ENCODE measurements around the gene SMAD2. TPM values are rescaled to one million over a fixed set of nuclear protein-coding genes. Genes with fewer than 3 reads are reported as not detected.
"Not testable (repeated sequence)": the region's sequence is repeated elsewhere in the genome, so short reads cannot be mapped to it uniquely, and the experiment has no call there.

Gene SMAD2
- total RNA-seq, 1 experiment from 2014 or later = 163 TPM

DNA sequence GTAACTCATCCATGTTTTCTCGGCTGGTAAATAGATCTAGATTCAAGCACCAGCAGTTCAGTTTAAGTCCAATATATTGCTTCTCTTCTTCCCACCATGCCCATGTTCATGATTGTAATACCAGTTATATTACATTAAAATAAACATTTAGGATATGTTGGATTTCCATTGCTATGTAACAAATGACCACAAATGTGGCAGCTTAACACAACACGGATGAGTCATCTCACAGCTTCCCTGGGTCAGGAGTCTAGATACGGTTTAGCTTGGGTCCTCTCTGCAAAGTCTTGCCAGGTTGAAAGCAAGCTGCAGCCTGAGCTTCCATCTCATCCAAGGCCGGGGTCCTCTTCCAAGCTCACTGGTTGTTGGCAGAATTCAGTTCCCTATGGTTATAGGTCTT lies 39.4 kb upstream of the SMAD2 start:
- Histone ChIP-seq H3K36me3 (ENCODE audit: insufficient read depth, low read length) (peaks cover 18% of the 10 kb centered on the region), H2AFZ (ENCODE audit: low read length) (no peak overlapping the region), H3K9ac (ENCODE audit: low read length) (peak overlapping the region; percentile 46; the same call in 1 of the 2 replicates), H4K20me1 (ENCODE audit: insufficient read depth, low read depth, low read length) (no peaks in the 10 kb centered on the region), H3K9me2 (replicated peaks; ENCODE audit: insufficient read depth, low read length) (no peaks in the 10 kb centered on the region), H3K27ac (ENCODE audit: low read length) (peak overlapping the region; percentile 91), H3K79me2 (ENCODE audit: low read length) (no peaks in the 10 kb centered on the region), H3K27me3 (ENCODE audit: low read length) (no peaks in the 10 kb centered on the region), H3K9me3 (ENCODE audit: low read length) (no peaks in the 10 kb centered on the region), H3K4me1 (ENCODE audit: low read length) (peaks cover 70% of the 10 kb centered on the region), H3K4me3 (ENCODE audit: low read length) (no peak overlapping the region), H3K4me2 (ENCODE audit: low read depth, low read length, poor library complexity, severe bottlenecking) (peak overlapping the region; percentile 55)
- DNase-seq = no peak

DNA sequence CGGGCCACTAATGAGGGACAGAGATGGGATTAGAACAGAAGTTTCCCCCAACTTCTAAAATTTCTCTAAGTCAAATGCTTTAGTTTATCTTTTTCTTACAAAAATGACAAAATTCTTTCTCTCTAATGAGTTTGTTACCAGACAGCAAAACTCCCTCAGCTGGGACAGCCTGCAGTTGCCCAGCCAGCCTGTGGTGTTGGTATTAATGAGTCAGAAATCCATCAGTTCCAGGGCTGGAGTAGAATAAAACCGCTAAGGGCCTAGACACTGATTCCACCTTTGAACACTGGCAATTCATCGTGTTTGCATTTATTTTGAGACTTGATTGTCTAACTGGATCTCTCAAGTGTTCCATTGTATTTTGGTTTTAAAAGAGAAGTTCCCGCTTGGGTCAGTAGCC lies 38.3 kb upstream of the SMAD2 start:
- Histone ChIP-seq H3K9me3 (ENCODE audit: low read length) (no peaks in the 10 kb centered on the region), H3K4me1 (ENCODE audit: low read length) (peaks cover 59% of the 10 kb centered on the region), H4K20me1 (ENCODE audit: insufficient read depth, low read depth, low read length) (no peaks in the 10 kb centered on the region), H3K79me2 (ENCODE audit: low read length) (no peaks in the 10 kb centered on the region), H3K27ac (ENCODE audit: low read length) (peak overlapping the region; percentile 91), H3K4me2 (ENCODE audit: low read depth, low read length, poor library complexity, severe bottlenecking) (peak overlapping the region; percentile 55), H2AFZ (ENCODE audit: low read length) (no peak overlapping the region), H3K9me2 (replicated peaks; ENCODE audit: insufficient read depth, low read length) (no peaks in the 10 kb centered on the region), H3K36me3 (ENCODE audit: insufficient read depth, low read length) (peaks cover 10% of the 10 kb centered on the region; the same call in 1 of the 2 replicates), H3K27me3 (ENCODE audit: low read length) (no peaks in the 10 kb centered on the region), H3K9ac (ENCODE audit: low read length) (peak overlapping the region; percentile 46), H3K4me3 (ENCODE audit: low read length) (peak overlapping the region; percentile 19)
- DNase-seq = peak; percentile 55

DNA sequence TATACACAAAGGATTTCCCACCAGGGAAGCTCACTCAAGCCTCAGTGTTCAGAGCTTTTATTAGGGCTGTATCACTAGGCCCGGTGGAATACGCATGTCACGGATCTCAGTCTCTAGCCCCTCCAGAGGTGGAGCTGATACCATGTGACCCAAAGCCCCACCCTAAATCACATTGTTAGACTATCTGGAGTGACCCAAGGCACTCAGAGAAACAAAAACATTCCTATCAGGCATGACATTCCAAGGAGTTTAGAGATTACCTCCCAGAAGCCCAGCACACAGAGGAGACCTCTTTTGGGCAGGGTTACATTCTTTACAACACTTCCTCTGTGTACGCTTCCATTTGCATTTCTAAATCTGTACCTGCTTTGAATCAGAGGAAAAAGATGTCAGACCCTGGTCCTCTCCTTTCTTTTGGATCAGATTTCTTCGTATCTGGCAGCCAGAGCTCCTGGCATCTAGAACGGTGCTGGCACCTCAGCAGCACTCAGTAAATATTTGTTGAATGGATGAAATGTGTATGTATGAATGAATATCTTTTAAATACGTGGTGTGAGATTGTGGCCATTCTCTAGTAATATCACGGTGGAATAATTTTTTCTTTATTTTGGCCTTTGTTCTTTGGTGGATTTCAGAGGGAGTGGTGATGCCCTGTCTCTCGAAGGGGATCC lies 37.7 kb upstream of the SMAD2 start:
- Histone ChIP-seq H2AFZ (ENCODE audit: low read length) (peak overlapping the region; percentile 7; the same call in 1 of the 2 replicates), H3K4me1 (ENCODE audit: low read length) (peaks cover 53% of the 10 kb centered on the region), H3K27ac (ENCODE audit: low read length) (peak overlapping the region; percentile 91), H3K9me2 (replicated peaks; ENCODE audit: insufficient read depth, low read length) (no peaks in the 10 kb centered on the region), H3K9ac (ENCODE audit: low read length) (peak overlapping the region; percentile 46), H3K9me3 (ENCODE audit: low read length) (no peaks in the 10 kb centered on the region; the same call in 1 of the 2 replicates), H3K36me3 (ENCODE audit: insufficient read depth, low read length) (peaks cover 6% of the 10 kb centered on the region; the same call in 1 of the 2 replicates), H3K4me2 (ENCODE audit: low read depth, low read length, poor library complexity, severe bottlenecking) (peak overlapping the region; percentile 55), H3K4me3 (ENCODE audit: low read length) (peak overlapping the region; percentile 19), H3K79me2 (ENCODE audit: low read length) (no peaks in the 10 kb centered on the region), H3K27me3 (ENCODE audit: low read length) (no peaks in the 10 kb centered on the region), H4K20me1 (ENCODE audit: insufficient read depth, low read depth, low read length) (no peaks in the 10 kb centered on the region)
- peak; percentile 81 for DNase-seq

DNA sequence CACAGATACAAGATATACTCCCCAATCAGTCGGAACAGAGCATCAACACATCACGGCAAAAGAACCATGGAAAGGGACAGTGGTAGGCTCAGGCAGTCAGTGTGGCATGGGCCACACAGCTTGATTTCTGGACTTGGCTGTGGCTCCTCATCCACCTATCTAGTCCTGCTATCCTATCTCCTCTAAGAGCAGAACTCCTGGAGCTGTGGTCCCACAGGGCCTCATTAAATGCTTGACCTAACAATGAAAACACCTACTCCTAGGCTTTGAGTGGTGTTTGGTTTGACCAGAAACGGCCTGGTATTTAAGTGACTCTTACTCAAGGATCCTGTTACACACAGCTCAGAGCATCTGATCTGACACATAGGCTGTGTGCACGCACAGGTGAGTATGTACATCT lies 33.6 kb upstream of the SMAD2 start:
- H3K27ac ChIP-seq (ENCODE audit: low read length) = no peak overlapping the region
- H3K79me2 ChIP-seq (ENCODE audit: low read length) = no peaks in the 10 kb centered on the region

DNA sequence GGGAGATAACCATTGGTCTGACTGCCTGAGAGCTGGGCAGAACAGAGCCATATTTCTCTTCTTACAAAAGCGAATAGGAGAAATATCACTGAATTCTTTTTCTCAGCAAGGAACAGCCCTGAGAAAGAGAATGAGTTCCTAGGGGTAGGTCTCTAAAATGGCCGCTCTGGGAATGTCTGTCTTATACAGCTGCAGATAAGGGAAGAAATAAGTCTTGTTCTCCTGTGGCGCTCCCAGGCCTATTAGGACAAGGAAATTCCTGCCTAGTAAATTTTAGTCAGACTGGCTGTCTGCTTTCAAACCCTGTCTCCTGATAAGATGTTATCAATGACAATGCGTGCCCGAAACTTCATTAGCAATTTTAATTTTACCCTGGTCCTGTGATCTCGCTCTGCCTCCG lies 30.5 kb upstream of the SMAD2 start:
- H3K9ac ChIP-seq (ENCODE audit: low read length); H3K27ac ChIP-seq (ENCODE audit: low read length); H3K4me2 ChIP-seq (ENCODE audit: low read depth, low read length, poor library complexity, severe bottlenecking): not testable (repeated sequence)

More for the DNA sequence above, 33.6 kb upstream of the SMAD2 start:
- Histone ChIP-seq H3K4me2 (ENCODE audit: low read depth, low read length, poor library complexity, severe bottlenecking) (no peak overlapping the region), H3K9ac (ENCODE audit: low read length) (no peak overlapping the region), H4K20me1 (ENCODE audit: insufficient read depth, low read depth, low read length) (no peaks in the 10 kb centered on the region), H3K4me3 (ENCODE audit: low read length) (no peak overlapping the region), H3K9me2 (replicated peaks; ENCODE audit: insufficient read depth, low read length) (no peaks in the 10 kb centered on the region), H3K4me1 (ENCODE audit: low read length) (peaks cover 16% of the 10 kb centered on the region), H2AFZ (ENCODE audit: low read length) (no peak overlapping the region), H3K9me3 (ENCODE audit: low read length) (peaks cover 13% of the 10 kb centered on the region), H3K36me3 (ENCODE audit: insufficient read depth, low read length) (no peaks in the 10 kb centered on the region), H3K27me3 (ENCODE audit: low read length) (no peaks in the 10 kb centered on the region)
- DNase-seq = no peak

DNA sequence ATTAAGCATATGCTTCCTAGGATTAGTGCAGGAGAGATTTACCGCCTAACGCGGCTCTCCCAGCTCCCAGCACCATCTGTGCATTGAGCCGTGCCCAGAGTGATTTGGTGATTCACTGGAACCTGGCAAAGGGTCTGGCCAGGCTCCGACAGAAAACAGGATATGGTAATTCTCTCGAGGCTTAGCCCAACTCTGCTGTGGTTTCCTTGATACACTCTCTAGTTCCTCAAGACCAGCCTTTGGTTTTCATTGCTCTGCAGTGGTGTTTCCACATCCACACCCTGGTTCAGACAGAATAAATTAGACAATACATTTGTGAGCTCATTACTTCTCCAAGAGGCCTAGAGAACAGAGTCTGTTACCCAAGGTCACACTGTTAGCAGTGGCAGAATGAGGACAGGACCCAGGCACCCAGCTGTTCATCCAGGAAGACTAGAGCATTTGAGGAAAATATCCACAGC lies 23.0 kb upstream of the SMAD2 start:
- no peaks in the 10 kb centered on the region for H3K9me2 ChIP-seq (replicated peaks; ENCODE audit: insufficient read depth, low read length)
- H3K4me3 ChIP-seq (ENCODE audit: low read length) = no peak overlapping the region
- H3K36me3 ChIP-seq (ENCODE audit: insufficient read depth, low read length) = 0 out of 2 replicates have a peak, but pooled peaks cover 2% of the 10 kb centered on the region
- no peaks in the 10 kb centered on the region for H3K79me2 ChIP-seq (ENCODE audit: low read length)
- no peaks in the 10 kb centered on the region for H4K20me1 ChIP-seq (ENCODE audit: insufficient read depth, low read depth, low read length)
- no peak overlapping the region for H3K27ac ChIP-seq (ENCODE audit: low read length)
- no peak overlapping the region for H3K9ac ChIP-seq (ENCODE audit: low read length)
- H3K4me2 ChIP-seq (ENCODE audit: low read depth, low read length, poor library complexity, severe bottlenecking) = no peak overlapping the region
- H3K4me1 ChIP-seq (ENCODE audit: low read length) = peaks cover 11% of the 10 kb centered on the region
- H3K9me3 ChIP-seq (ENCODE audit: low read length) = no peaks in the 10 kb centered on the region
- DNase-seq = no peak
- no peak overlapping the region for H2AFZ ChIP-seq (ENCODE audit: low read length)
- no peaks in the 10 kb centered on the region; the same call in 1 of the 2 replicates for H3K27me3 ChIP-seq (ENCODE audit: low read length)

More for the DNA sequence above, 30.5 kb upstream of the SMAD2 start:
- not testable (repeated sequence) for H3K36me3 ChIP-seq (ENCODE audit: insufficient read depth, low read length); H4K20me1 ChIP-seq (ENCODE audit: insufficient read depth, low read depth, low read length); H3K4me3 ChIP-seq (ENCODE audit: low read length); H3K4me1 ChIP-seq (ENCODE audit: low read length); H3K27me3 ChIP-seq (ENCODE audit: low read length); H2AFZ ChIP-seq (ENCODE audit: low read length); H3K9me2 ChIP-seq (replicated peaks; ENCODE audit: insufficient read depth, low read length); H3K79me2 ChIP-seq (ENCODE audit: low read length); DNase-seq
- peaks cover 13% of the 10 kb centered on the region for H3K9me3 ChIP-seq (ENCODE audit: low read length)

DNA sequence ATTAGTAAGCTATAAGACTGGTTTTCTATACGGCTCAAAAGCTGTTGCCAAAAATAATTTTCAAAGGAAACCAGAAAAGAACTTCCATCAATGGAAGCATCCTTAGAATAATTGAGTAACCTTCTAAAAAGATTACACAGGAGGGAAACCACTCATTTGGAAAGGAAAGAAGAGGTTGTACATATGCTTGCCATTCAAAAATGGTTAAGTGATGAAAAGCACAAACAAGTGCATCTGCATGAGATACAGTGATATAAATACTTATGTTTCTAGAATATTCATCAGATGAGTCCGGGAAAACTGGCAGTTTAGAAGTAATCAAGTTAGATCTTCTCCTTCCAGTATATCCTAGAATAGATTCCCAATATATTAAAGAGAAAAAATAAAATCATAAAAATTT lies 20.1 kb upstream of the SMAD2 start:
- no peak overlapping the region for H3K4me3 ChIP-seq (ENCODE audit: low read length)
- no peaks in the 10 kb centered on the region for H3K79me2 ChIP-seq (ENCODE audit: low read length)
- no peak for DNase-seq
- H3K4me1 ChIP-seq (ENCODE audit: low read length) = peaks cover 11% of the 10 kb centered on the region
- H2AFZ ChIP-seq (ENCODE audit: low read length) = no peak overlapping the region
- H3K9me3 ChIP-seq (ENCODE audit: low read length) = no peaks in the 10 kb centered on the region
- H3K9ac ChIP-seq (ENCODE audit: low read length) = no peak overlapping the region
- H3K27ac ChIP-seq (ENCODE audit: low read length) = no peak overlapping the region
- H3K36me3 ChIP-seq (ENCODE audit: insufficient read depth, low read length) = 0 out of 2 replicates have a peak, but pooled peaks cover 2% of the 10 kb centered on the region
- H3K9me2 ChIP-seq (replicated peaks; ENCODE audit: insufficient read depth, low read length) = no peaks in the 10 kb centered on the region
- no peaks in the 10 kb centered on the region for H4K20me1 ChIP-seq (ENCODE audit: insufficient read depth, low read depth, low read length)
- no peak overlapping the region for H3K4me2 ChIP-seq (ENCODE audit: low read depth, low read length, poor library complexity, severe bottlenecking)
- H3K27me3 ChIP-seq (ENCODE audit: low read length) = no peaks in the 10 kb centered on the region; the same call in 1 of the 2 replicates

DNA sequence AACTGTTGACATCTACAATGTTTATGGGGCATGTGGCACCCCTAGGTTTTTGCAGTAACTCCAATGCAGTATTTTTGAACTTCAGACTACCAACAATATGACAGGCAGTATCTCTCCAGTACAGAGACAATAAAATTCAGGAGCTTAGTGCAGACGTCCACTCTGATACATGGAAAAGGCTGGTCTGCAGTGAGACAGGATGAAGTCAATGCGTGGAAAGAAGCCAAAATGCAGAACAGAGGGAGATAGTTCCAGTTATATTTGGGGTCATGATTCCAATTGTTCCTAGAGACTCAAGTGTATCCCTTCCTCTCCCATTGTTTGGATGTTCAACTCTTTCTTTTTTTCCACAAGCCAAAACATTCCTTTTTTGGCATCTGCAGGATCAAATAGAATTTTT lies 18.7 kb upstream of the SMAD2 start:
- Histone ChIP-seq H3K36me3 (ENCODE audit: insufficient read depth, low read length) (0 out of 2 replicates have a peak, but pooled peaks cover 2% of the 10 kb centered on the region), H3K9ac (ENCODE audit: low read length) (no peak overlapping the region), H3K9me3 (ENCODE audit: low read length) (no peaks in the 10 kb centered on the region), H3K4me2 (ENCODE audit: low read depth, low read length, poor library complexity, severe bottlenecking) (no peak overlapping the region), H3K9me2 (replicated peaks; ENCODE audit: insufficient read depth, low read length) (no peaks in the 10 kb centered on the region), H3K4me3 (ENCODE audit: low read length) (no peak overlapping the region), H3K27me3 (ENCODE audit: low read length) (no peaks in the 10 kb centered on the region; the same call in 1 of the 2 replicates), H4K20me1 (ENCODE audit: insufficient read depth, low read depth, low read length) (no peaks in the 10 kb centered on the region), H3K79me2 (ENCODE audit: low read length) (no peaks in the 10 kb centered on the region), H2AFZ (ENCODE audit: low read length) (no peak overlapping the region), H3K4me1 (ENCODE audit: low read length) (peaks cover 11% of the 10 kb centered on the region), H3K27ac (ENCODE audit: low read length) (no peak overlapping the region)
- no peak for DNase-seq

Measured in Karpas-422 (cell line).